Mucosa of gallbladder (tissue), 1 donor: Measurements from ENCODE around the gene LRRC39. TPM values are rescaled to one million over a fixed set of nuclear protein-coding genes. Genes with fewer than 3 reads are reported as not detected.
"Not testable (repeated sequence)": the region's sequence is repeated elsewhere in the genome, so short reads cannot be mapped to it uniquely, and the experiment has no call there.

Experiments used
- DNase-seq: peaks from one replicate; pipeline ENCODE4 v3.0.0-alpha.2; 2020; ENCODE audit warnings: low spot score
- total RNA-seq: library from RNA; stranded (reverse); gene quantifications from one replicate; pipeline ENCODE4 v1.2.1, GENCODE V29; 2021
- donor health status: DM: no; HTN: no; CAD: no.

Gene LRRC39
- 0.92 TPM for total RNA-seq

DNA sequence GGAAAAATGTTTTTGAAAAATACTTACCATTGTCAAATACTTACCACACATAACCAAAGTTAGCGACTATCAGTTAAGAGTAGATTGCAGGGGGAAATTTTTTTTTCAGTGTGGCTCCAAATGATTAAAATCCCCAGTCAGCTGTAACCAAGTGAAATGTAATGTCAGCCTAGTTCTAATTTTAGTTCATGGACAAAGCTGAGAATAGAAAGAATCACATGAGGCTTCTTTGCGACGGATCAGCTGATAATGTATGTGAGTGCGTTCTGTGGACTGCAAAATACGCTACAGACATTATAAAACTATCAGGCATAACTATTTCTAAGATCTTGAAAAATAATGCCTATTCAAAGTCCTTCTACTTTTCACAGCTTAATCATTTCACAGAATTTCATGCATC is at the start of gene LRRC39:
Gene LRRC39 (minus strand): TSS at position 166 of the 400 bp plus-strand sequence. CDS start 9,740 bp downstream, outside the sequence.
- no peak for DNase-seq

DNA sequence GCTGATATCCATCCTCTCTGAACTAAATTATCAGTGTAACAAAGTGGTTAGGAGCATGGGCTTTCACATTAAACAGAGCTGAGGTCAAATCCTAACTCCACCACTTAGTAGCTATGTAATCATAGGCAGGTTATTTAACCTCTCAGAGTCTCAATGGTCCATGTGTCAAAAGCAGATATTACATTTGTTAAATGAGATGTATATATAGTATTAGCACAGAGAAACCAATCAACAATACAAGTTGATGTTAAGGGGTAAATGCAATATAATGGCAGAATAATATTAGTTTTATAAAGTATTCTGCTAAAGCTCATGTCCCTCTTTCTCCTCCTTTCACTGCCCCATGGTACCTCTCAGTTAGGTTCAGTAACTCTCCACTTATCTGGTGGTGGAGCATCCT is 44.4 kb upstream of the LRRC39 start:
- no peak for DNase-seq

DNA sequence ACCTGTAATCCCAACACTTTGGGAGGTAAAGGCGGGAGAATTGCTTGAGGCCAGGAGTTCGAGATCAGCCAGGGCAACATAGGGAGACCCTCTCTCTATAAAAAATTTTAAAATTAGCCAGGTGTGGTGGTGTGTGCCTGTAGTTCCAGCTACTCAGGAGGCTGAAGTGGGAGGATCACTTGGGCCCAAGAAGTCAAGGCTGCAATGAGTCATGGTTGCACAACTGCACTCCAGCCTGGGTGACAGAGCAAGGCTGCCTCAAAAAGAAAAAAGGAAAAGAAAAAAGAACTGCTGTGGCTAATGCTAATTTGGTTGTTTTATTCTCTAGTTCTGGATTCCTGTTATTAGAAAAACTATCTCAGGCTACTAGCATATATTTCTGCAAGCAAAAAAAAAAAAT is 41.8 kb upstream of the LRRC39 start:
- DNase-seq, result no peak

DNA sequence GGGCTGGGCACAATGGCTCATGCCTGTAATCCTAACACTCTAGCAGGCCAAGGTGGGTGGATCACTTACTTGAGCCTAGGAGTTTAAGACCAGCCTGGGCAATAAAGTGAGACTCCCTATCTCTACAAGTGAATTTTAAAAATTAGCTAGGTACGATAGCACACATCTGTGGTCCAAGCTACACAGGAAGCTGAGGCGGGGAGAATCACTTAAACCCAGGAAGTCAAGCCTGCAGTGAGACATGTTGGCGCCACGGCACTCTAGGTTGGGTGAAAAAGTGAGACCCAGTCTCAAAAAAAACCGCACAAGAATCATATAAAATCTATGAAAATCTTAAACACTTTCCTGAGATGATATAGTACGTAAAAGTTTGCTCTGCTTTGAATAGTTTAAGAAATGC is 41.4 kb upstream of the LRRC39 start:
- DNase-seq, result no peak

DNA sequence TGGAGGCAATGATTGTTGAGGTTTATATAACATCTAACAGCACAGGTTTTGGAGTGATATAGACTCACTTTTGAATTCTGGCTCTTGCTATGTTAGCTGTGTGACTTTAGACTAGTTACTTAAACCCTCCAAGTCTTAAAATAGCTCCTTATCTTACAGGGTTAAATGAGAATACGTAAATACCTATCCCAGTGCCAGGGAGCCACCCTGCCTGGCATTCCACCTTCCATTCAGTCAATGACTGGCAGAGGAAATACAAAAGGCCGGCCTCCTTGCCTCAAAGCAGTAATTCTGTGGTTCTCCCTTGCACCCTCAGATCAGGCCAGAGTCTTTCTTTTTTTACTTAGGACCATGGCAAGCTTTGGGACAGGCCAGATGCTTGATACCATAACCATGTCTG is 39.8 kb upstream of the LRRC39 start:
- DNase-seq, result no peak

DNA sequence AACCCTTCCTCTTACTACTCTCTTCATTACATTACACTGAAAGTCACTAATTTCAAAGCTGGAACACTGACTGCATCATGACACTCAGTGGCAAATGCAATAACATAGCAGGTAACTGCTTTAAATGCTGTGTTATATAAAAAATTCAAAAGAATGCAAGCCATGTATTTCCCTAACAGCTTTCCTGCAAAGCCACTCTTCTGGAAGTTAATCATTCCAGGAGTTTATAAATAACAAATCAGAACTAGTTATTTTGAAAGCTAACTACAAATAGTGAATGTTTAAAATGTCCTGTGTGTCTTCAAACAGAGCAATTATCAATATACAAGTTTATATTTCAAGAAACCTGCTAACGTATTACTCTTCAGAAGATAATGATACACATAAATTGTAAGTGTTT is 37.0 kb upstream of the LRRC39 start:
- no peak for DNase-seq

DNA sequence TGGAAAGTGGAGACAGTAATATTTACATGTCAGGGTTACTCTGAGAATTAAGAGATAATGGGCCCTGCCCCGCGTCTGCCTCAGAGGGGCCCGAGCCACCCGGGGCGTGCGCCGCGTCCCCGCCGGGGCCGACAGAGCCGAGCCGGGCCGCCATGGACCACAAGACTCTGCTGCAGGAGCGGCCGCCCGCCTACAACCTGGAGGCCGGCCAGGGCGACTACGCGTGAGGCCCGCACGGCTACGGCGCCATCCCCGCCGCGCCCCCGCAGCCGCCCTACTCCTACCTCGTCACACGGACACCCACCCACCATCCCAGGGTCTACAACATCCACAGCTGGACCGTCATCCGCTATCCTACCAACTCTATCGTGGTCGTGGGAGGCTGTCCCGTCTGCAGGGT is 35.1 kb upstream of the LRRC39 start:
- no peak for DNase-seq

DNA sequence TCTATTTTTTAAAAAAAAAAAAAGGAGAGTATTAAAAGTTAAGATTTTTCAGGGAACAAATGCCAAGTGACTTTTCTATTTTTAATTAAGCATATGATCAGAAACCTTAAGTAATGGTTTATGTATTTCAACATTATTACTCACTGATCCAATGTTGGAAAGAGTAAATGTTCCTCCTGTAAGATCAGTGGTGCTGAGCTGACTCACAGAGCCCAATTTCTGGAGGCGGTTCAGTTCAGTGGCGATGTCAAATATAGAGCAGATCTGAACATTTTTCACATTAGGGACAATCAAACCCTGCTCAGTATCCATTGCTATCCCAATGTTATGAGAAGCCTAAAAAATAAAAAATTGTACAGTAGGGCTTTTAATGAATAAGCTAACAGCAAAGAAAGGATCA is 28.2 kb upstream of the LRRC39 start:
- no peak for DNase-seq

DNA sequence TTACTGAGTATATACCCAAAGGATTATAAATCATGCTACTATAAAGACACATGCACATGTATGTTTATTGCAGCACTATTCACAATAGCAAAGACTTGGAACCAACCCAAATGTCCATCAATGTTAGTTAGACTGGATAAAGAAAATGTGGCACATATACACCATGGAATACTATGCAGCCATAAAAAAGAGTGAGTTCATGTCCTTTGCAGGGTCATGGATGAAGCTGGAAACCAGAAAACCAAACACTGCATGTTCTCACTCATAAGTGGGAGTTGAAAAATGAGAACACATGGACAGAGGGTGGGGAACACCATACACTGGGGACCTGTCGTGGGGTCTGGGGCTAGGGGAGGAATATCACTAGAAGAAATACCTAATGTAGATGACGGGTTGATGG is 27.5 kb upstream of the LRRC39 start:
- DNase-seq, result not testable (repeated sequence)

DNA sequence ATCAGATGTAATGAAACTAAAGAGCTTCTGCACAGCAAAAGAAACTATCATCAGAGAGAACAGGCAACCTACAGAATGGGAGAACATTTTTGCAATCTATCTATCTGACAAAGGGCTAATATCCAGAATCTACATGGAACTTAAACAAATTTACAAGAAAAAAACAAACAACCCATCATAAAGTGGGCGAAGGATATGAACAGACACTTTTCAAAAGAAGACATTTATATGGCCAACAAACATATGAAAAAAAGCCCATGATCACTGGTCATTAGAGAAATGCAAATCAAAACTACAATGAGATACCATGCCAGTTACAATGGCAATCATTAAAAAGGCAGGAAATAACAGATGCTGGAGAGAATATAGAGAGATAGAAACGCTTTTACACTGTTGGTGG is 27.0 kb upstream of the LRRC39 start:
- DNase-seq, result not testable (repeated sequence)

DNA sequence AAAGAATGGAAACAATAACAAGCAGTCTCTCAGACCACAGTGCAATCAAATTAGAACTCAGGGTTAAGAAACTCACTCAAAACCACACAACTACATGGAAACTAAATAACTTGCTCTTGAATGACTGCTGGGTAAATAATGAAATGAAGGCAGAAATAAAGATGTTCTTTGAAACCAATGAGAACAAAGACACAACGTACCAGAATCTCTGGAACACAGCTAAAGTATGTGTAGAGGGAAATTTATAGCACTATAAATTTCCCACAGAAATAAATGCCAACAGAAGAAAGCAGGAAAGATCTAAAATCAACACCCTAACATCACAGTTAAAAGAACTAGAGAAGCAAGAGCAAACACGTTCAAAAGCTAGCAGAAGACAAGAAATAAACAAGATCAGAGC is 24.6 kb upstream of the LRRC39 start:
- DNase-seq, result not testable (repeated sequence)

DNA sequence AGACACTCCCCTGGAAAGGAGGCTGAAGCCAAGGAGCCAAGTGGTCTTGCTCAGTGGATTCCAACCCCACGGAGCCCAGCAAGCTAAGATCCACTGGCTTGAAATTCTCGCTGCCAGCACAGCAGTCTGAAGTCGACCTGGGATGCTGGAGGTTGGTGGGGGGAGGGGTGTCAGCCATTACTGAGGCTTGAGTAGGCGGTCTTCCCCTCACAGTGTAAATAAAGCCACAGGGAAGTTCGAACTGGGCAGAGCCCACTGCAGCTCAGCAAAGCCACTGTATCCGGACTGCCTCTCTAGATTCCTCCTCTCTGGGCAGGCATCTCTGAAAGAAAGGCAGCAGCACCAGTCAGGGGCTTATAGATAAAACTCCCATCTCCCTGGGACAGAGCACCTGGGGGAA is 22.0 kb upstream of the LRRC39 start:
- not testable (repeated sequence) for DNase-seq

DNA sequence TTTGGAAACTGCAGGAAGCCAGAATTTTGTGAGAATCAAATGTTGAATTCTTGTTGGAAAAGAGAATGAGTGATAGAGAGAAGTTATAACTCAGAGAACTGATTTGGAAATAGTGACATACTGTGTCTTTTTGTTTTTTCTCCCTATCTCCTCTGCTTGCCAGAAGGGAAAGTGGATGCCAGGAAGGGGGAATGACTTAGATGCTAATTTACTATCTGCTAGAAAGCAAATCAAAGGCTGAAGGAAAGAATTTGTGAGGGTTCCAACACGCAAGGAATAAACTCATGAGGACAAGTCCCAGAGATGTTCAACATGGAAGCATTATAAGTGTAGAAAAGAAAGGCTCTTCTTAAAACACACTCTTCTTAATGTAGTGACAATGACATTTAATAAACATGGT is 20.5 kb upstream of the LRRC39 start:
- DNase-seq, result no peak

DNA sequence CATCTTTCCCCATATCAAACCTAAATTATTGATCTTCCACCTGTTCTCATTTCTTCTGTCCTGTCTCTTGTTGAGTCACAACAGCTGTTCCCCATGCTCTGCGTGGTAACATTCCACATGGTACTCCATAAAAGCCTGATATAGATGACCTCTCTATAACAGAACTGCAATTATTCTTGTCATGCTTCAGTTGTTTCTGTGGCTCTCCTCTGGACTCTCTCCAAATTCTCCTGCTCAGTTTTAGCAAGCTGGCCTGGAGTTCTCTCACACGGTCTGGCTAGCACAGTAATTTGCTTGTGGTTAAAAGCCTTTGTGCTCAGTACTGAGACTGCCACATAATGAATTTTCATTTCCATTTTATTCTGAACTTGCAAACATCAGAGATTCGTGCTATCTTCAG is 10.6 kb upstream of the LRRC39 start:
- no peak for DNase-seq

DNA sequence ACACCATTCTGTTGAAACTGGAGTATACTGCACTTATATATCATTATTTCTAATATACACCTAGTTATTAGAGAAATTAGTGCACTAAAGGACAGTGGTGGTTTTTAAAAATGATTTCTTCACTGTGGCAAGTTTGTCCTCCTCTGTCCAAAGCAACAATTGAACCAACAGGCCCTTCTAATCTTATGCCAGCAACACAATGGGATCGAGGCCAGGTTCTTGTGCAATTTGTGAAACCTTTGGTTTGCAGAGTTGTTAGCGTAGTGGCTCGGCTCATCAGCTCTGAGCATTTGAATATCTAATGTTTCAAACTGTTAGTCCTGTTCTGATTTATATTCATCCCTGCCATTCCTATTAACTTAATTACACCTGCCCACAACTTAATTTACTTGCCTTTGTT is 9.9 kb upstream of the LRRC39 start:
- DNase-seq, result no peak

DNA sequence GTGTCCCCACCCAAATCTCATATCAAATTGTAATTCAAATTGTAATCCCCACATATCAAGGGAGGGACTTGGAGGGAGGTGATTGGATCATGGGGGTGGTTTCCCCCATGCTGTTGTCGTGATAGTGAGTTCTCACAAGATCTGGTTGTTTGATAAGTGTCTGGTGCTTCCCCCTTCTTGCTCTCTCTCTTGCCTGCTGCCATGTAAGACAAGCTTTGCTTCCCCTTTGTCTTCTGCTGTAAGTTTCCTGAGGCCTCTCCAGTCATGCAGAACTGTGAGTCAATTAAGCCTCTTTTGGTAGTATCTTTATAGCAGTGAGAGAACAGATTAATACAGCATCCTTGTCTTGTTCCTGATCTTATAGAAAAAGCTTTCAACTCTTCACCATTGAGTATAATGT is 6.5 kb upstream of the LRRC39 start:
- DNase-seq, result no peak

DNA sequence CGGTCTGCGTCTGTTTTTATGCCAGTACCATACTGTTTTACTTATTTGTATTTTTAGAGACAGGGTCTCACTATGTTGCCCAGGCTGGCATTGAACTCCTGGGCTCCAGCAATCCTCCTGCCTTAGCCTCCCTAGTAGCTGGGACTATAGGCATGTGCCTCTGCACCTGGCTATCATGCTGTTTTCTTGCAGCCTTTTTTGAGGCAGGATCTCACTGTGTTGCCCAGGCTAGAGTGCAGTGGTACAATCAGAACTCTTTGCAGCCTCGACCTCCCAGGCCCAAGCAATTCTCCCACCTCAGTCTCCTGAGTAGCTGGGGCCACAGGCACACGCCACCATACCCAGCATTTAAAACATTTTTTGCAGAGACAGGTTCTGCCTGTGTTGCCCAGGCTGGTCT is 5.3 kb upstream of the LRRC39 start:
- no peak for DNase-seq

DNA sequence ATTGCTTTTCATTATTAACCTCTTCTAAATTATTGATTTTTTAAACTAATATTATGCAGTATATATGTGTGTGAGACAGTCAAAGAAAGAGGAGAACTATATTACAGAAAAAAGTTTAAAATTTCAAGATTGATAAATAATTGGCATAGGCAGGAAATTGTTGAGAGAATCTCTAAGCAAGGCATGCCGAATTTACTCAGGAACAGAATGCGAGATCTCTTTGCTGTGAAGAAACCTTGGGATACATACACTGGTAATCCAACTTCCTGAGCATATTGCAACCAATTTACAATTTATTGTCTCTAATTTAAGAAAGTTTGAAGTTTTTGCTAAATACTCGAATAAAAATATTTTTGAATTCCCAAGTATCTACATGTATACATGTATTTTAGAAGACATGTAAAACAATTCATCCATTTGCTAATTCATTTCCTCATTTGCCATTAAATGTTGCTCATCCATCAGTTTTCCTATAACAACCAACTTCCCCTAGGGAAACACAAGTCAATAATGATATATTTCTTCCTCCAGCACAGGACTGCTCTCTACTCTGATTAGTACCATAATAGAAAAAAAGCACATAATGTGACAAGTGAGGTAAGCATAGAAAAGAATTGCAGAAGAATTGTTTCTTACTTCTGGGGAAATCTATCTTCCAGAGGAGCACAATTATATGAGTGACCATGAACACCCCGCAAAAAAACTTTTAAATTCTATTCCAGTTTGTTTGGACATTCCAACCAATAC is 588 bp downstream of the LRRC39 start:
- DNase-seq, result no peak

DNA sequence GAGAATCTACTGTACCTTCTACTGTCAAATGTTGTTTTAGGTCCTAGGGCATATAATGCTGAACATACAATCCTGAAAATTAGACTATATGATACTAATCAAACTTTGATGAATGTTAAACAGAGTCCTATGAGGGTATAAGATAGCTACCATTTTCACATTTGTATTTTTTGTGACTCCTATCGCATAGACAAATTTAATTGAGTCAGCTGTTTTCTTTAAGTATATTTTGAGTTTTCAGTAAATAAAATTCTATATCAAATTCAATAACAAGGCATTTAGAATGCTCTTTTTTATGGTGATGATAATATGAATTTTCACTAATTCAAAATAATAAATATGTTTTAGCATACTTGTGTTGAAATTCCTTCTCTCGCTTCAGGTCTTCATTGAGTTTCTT is 10.0 kb downstream of the LRRC39 start:
- DNase-seq, result no peak

DNA sequence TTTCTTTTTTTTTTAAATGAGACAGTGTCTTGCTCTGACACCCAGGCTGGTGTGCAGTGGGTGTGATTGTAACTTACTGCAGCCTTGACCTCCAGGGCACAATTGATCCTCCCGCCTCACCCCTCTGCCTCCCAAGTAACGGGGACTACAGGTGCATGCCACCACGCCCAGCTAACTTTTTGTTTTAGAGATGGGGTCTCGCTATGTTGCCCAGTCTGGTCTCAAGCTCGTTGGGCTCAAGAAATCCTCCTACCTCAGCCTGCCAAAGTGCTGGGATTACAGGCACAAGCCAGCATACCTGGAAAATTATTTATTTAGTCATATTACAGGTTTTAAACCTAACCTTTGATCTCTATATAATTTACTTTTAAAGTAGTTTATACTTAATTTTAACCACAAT is 13.4 kb downstream of the LRRC39 start:
- DNase-seq, result no peak

DNA sequence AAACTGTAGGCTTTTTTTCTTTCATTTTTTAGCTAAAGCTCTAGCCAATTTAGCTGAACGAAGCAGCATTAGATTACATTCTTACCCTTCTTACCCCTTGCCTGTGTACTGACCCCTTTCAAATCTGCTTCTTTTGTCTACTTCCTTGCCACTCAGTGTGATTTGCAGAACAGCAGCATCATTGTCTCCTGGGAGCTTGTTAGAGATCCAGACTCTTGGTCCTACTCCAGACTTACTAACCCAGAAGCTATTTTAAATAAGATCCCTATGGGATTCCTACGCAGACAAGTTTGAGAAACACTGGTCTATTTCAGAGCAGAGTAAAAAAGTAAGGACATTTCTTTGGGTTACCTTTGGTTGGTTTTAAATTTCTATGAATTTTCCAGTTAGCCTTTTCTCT is 13.8 kb downstream of the LRRC39 start:
- DNase-seq, result no peak

DNA sequence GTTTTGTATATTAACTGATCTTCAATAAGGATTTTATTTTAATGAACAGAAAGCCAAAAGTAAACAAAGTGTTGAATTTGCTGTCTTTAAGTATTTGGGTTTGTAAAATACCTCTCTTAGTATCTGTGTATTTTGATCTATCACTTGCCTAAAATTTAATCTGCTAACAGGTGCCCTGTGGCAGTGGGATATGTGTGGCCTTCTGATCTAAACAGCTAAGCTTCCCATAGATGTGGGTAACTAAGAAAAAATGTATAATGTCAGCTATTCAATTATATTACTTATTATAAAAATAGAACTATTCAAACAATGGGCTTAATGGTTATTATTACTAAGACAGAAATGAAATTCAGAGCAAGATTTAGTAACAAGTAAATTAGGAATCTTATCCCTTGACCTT is 15.2 kb downstream of the LRRC39 start:
- no peak for DNase-seq

DNA sequence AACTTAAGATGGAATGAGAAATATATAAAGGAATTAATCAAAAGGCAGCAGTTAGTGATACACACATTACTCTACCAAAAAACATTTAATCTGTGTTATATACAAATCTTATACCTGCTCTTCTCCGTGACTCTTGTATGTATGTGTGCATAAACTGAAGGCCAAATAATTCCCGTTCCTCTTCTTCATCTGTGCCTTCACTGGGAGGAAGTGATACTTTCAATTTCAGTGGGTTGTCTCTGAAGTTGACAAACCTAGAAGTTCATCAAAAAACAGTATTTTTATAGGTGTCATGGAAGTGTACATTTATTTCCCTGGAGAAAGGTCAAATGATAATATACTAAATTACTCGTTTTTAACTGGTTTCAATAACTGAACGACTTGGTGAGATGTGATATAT is 25.8 kb downstream of the LRRC39 start:
- no peak for DNase-seq

DNA sequence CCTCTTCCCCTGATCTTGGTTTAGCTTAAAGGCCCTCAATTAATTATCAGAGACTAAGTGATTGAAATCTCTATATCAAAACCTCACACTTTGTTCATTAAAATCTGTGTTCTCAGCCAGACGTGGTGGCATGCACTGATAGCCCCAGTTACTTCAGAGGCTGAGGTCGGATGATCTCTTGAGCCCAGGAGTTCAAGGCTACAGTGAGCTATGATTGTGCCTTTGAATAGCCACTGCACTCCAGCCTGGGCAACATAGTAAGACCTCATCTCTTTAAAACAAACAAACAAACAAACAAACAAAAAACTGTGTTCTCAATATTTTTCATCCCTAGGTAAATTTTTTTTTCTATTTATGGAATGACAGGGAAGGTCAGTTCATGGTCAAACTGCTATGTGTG is 26.4 kb downstream of the LRRC39 start:
- DNase-seq, result no peak
